Stimulated activated CD4-positive, alpha-beta T cell treated with anti-CD3 and anti-CD28 coated beads, Interleukin-2, amount 100 ng/mL, for 48 hours (primary cell): ENCODE results near the gene FSTL4.
"Not testable (repeated sequence)": the region's sequence is repeated elsewhere in the genome, so short reads cannot be mapped to it uniquely, and the experiment has no call there.

Source experiments
- DNase-seq, 2 donors: peaks; one replicate each; pipeline ENCODE4 v3.0.0-alpha.2; 2020

FSTL4 gene

GRCh38 chr5:133453084-133453780 lies 159.1 kb downstream of the FSTL4 start:
- no peak for DNase-seq

GRCh38 chr5:133451926-133452325 lies 160.4 kb downstream of the FSTL4 start:
- DNase-seq = no peak

GRCh38 chr5:133450286-133450685 lies 162.1 kb downstream of the FSTL4 start:
- DNase-seq = no peak

- no peak for DNase-seq
Observed at GRCh38 chr5:133449181-133449580, 163.2 kb downstream of the FSTL4 start.

GRCh38 chr5:133446440-133446839 lies 165.9 kb downstream of the FSTL4 start:
- DNase-seq = no peak

GRCh38 chr5:133445744-133446143 lies 166.6 kb downstream of the FSTL4 start:
- no peak for DNase-seq

- DNase-seq = not testable (repeated sequence)
Observed at GRCh38 chr5:133445204-133445603, 167.1 kb downstream of the FSTL4 start.

GRCh38 chr5:133444711-133445110 lies 167.6 kb downstream of the FSTL4 start:
- no peak for DNase-seq

- DNase-seq = no peak
Observed at GRCh38 chr5:133441166-133441815, 171.1 kb downstream of the FSTL4 start.

- no peak for DNase-seq
Observed at GRCh38 chr5:133440467-133441115, 171.8 kb downstream of the FSTL4 start.

GRCh38 chr5:133439859-133440258 lies 172.5 kb downstream of the FSTL4 start:
- no peak for DNase-seq

GRCh38 chr5:133438487-133438886 lies 173.9 kb downstream of the FSTL4 start:
- DNase-seq = no peak

GRCh38 chr5:133434336-133434735 lies 178.0 kb downstream of the FSTL4 start:
- no peak for DNase-seq

GRCh38 chr5:133433641-133434040 lies 178.7 kb downstream of the FSTL4 start:
- DNase-seq = no peak

- DNase-seq = no peak
Observed at GRCh38 chr5:133432956-133433532, 179.3 kb downstream of the FSTL4 start.

GRCh38 chr5:133431326-133431865 lies 180.9 kb downstream of the FSTL4 start:
- no peak for DNase-seq

- no peak for DNase-seq
Observed at GRCh38 chr5:133430095-133430494, 182.2 kb downstream of the FSTL4 start.

- DNase-seq = no peak
Observed at GRCh38 chr5:133429046-133429445, 183.3 kb downstream of the FSTL4 start.

- DNase-seq = no peak
Observed at GRCh38 chr5:133428072-133428660, 184.2 kb downstream of the FSTL4 start.

- no peak for DNase-seq
Observed at GRCh38 chr5:133427121-133427777, 185.1 kb downstream of the FSTL4 start.

GRCh38 chr5:133426264-133426663 lies 186.1 kb downstream of the FSTL4 start:
- no peak for DNase-seq

GRCh38 chr5:133425764-133426163 lies 186.6 kb downstream of the FSTL4 start:
- no peak for DNase-seq

- DNase-seq = no peak
Observed at GRCh38 chr5:133425222-133425621, 187.1 kb downstream of the FSTL4 start.
